Limb (tissue), 2 donors: ENCODE data around the gene SLX9.

Experiments
- DNase-seq, 2 donors: peaks; one replicate each; pipeline ENCODE4 v3.0.0-alpha.2; 2016; ENCODE audit errors: extremely low spot score in 2 of 2

Gene SLX9

DNA sequence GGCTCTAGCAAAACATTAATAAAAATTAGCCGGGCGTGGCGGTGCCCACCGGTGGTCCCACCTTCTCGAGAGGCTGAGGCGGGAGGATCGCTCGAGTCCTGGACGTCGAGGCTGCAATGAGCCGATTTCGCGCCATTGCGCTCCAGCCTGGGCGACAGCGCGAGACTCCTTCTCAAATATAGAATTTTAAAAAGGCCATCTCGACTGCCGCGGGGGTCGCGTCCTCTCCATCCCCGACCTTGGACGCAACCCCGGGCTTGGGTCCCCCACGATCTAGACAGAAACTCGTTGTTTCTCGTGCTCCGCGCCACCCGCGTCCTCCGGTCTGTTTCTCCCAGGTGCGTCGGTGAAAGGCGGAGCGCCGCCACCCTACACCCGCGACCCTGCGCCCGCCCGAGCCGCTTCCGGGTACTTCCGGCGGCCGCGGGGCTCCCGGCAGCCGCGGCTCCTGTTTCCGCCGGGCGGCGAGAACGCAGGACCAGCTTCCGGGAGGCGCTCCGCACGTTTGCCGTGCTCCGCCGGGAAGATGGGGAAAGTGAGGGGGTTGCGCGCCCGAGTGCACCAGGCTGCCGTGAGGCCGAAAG is at the start of gene SLX9:
SLX9 (plus strand) TSS at position 498 of the 584 bp plus-strand sequence; CDS start at position 527, 29 bp downstream.
- DNase-seq: peak; percentile 72 to 91

DNA sequence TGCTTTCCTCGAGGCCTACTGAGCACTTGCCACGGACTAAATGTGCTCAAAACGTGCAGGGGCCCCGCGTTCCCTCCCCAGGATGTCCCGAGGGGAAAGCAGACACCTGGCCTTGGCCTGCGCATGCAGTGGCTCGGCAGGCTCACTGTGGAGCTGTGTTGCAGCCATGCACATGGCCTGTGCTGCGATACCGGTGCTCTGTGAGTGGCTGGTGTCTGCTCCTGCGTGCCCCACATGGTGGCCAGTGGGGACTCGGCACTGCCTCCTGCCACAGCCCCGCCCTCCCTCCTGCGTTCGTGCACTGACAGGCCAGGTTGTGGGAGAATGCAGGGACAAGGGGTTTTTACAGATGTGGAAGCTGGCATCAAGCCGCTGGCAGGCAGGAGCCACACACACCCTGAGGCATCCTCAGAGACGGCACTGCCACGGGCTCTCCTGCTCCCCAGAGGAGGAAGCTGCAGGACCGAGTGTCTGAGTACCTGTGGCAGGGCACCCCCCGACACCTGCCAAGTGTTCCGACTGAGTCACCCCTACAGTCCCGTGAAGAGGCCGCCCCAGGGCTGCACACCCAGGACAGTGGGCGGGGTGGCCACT is 49.4 kb upstream of the SLX9 start:
- DNase-seq: no peak

GRCh38 chr21:44890961-44891541 is 48.8 kb upstream of the SLX9 start:
- DNase-seq: no peak

DNA sequence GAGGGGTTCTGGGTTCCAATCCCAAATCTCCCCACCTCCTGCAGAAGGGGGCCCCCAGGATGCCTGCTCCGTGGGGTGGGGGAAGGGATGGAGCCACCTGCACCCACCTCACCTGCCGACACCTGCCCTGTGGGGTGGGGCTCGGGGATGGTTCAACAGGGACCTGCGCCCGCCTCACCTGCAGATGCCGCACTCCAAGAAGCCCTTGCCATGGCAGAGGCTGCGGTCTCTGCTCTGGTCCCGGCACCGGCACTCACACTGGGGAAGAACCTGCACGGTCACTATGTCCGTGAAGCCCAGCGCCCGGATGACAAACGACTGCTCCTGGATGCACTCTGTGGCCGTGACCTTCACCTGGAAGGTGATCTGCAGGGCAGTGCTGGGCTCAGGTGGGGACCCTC is 48.2 kb upstream of the SLX9 start:
- no peak for DNase-seq

- no peak for DNase-seq
Measured at GRCh38 chr21:44892095-44892494, 47.7 kb upstream of the SLX9 start.

DNA sequence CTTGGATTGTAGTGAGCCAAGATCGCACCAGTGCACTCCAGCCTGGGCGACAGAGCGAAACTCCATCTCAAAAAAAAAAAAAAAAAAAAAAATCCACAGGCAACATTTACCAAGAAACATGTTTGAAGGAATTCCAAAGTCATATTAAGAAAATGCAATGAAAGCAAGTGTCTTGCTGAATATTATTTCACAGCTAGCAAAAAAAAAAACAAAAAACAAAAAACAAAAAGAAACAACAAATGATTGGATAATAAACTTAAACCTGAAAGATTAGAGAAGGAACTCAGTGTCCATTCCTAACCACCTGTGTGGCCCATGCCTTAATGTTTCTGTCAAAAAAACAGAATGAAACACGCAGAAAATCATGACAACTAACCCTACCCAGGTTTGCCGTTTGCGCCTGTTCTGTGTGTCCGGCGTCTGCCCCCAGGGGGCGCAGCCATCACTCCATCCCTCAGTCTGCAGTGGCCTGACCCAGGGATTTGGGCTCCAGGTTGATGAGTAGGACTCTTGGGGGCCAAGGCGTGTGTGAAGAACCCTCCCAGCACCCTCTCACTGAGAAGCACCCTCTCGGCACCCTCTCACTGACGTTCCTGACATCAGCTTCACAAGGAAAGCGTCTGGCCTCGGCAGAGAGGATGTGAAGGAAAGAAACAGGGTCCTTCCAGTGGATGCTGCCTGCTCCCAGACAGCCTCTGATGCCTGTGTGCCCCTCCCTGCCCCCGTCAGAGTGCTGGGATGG is 47.1 kb upstream of the SLX9 start:
- DNase-seq: peak in 1 of 2 donors; percentile 70

DNA sequence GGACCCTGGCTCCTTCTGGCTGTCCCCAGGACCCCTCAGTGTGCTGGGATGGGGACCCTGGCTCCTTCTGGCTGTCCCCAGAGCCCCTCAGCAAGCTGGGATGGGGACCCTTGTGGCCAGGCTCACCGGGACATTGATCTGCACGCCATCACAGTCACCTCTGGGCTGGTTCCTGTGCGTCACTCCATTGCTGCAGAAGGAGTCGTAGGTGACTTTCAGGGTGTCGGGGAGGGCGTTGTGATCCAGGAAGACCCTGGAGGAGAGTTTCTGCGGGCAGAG is 46.6 kb upstream of the SLX9 start:
- DNase-seq: no peak

DNA sequence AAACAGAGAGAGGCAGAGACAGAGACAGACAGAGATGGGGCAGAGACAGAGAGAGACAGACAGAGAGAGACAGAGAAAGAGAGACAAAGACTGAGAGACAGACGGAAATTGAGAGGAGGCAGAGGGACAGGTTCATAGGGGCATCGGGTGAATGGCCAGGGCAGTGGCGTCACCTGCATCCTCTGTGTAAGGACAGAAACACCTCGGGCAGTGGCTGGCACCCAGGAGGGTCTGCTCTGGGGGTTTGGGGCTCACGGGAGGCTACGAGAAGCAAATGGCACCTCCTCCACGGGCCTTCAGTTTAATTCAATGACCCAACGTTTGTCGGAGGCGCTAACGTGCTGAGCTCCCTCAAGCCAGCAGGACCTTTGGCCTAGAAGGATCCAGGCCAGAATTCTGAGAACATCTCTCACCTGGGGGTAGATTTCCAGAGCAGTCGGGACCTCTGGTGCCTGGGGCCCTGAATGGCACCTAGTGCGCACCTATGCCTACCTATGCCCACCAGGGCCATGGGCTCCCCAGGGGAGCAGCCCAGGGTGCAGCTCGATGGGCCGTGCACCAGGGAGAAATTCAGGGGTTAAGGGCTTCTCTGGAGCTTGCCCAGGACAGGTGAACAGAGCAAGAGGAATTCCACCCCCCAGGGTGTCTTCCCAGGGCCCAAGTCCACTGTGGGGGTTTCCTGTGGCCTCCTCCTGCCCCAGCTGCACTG is 45.7 kb upstream of the SLX9 start:
- no peak for DNase-seq

GRCh38 chr21:44894687-44895302 is 45.0 kb upstream of the SLX9 start:
- DNase-seq: no peak

- no peak for DNase-seq
Measured at GRCh38 chr21:44895859-44896258, 44.0 kb upstream of the SLX9 start.

DNA sequence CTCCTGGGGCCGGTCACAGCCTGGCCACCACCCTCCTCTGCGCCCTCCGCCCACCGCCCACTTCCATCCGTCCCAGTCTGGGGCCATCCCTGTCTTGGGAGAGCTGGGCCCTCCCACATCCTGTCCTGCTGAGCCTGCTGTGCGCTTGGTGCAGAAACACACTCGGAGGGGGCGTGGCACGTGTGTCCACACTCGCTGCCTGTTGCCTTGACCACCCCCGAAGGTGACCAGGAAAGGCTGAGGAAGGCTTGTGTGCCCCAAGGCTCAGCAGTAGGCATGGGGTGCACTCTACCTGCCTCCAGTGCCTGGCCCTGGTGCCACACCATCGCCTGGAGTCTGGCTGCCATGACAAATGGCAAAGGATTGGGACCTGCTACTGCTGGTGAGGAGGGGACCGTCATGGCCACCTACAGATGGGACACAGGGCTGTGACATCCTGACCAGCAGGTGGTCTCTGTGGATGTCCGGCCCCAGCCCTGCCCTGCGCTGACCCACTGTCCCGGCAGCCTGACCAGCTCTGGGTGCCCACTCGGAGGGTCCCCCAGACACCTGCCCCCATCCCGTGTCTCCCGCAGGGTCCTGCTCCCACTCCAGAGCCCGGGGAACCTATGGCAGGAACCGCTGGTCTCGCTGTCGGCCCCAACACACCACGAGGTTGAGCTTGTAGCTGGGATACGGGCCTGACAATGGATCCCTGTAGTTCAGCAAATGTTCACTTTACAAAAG is 43.1 kb upstream of the SLX9 start:
- no peak for DNase-seq

DNA sequence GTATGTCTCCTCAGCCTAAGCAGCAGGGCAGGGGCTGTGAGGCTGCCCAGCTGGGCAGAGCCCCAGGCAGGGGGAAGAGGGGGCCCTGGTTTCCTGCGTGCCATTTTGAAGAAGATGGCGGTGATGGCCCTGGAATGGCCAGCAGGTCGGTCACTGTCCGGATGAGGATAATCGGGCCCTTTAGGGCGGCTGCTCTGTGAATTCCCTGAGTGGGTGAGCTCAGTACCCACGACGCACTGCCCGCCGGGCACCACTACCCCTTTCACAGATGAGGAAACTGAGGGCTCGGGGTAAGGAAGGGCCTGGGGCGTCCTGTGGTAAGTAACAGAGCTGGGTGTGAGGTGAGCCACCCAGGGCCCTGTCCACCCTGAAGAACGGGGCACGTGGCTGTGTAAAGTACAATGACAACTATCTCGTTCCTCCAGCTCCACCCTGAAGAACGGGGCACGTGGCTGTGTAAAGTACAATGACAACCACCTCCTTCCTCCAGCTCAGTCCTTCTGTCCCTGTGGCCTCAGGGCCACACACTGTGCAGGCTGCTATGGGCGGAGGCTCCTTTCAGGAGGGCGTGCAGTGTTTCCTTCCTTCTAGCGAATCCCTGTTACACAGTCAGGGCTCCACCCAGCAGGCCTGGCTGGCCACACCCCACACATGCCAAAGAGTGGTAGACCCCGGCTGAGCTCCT is 42.4 kb upstream of the SLX9 start:
- no peak for DNase-seq

DNA sequence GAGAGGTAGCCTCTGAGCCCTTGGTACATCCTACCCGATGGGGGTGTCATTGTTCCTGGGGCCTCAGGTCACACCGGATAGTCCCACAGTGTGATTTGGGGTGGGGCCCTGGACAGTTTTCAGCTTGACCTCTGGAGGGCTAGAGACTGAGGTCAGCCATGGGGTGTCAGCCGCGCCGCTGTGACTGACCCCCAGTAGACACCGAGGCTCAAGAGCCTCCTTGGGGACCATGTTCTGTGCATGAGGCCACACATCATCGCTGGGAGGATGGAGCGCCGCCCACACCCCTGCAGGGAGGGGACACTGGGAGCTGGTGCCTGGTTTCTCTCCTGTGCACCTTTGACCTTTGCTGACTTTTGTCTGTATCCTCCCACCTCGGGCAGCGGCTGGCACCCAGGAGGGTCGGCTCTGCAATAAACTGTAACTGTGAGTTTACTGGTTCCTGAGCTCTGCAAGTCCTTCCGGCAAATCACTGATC is 41.8 kb upstream of the SLX9 start:
- DNase-seq: no peak

- DNase-seq: no peak
Measured at GRCh38 chr21:44898851-44899767, 40.7 kb upstream of the SLX9 start.

GRCh38 chr21:44899768-44900558 is 39.9 kb upstream of the SLX9 start:
- DNase-seq: no peak

- no peak for DNase-seq
Measured at GRCh38 chr21:44900559-44901251, 39.1 kb upstream of the SLX9 start.

- DNase-seq: no peak
Measured at GRCh38 chr21:44901391-44902074, 38.3 kb upstream of the SLX9 start.
